GM12878 (cell line): ENCODE results near the gene B3GNT2.

Source experiments
- CHD4 ChIP-seq: fragments of 200-600 bp; sonication (generic); IDR thresholded peaks from 2 replicates; pipeline ENCODE4 v1.6.1; 2016; ENCODE audit warnings: mild to moderate bottlenecking
- CREB1 ChIP-seq: IDR thresholded peaks from 2 replicates; pipeline ENCODE4 v1.6.1; 2012; ENCODE audit warnings: low read depth, mild to moderate bottlenecking, inconsistent platforms
- E4F1 ChIP-seq: fragments of 450-650 bp; IDR thresholded peaks from 2 replicates; pipeline ENCODE4 v1.6.1; 2018; ENCODE audit warnings: borderline replicate concordance, mild to moderate bottlenecking; ENCODE audit not compliant: partially characterized antibody
- EGR1 ChIP-seq, 2 experiments: IDR thresholded peaks; 1 replicate in 1 of 2; 2 replicates in 1 of 2; pipeline ENCODE4 v1.6.1; 2011 to 2012; ENCODE audit warnings: low read depth in 2 of 2, low read length in 2 of 2, borderline replicate concordance in 1 of 2, mild to moderate bottlenecking in 1 of 2, moderate library complexity in 1 of 2
- EZH2 ChIP-seq: IDR thresholded peaks from 2 replicates; pipeline ENCODE4 v1.6.1; 2012; ENCODE audit warnings: low read depth, mild to moderate bottlenecking, control low read depth, inconsistent platforms, low read length, borderline replicate concordance; ENCODE audit not compliant: control insufficient read depth
- HDAC6 ChIP-seq: fragments of 200-600 bp; sonication (generic); IDR thresholded peaks from one replicate; pipeline ENCODE4 v1.8.0; 2017; ENCODE audit warnings: antibody characterized with exemption; ENCODE audit not compliant: unreplicated experiment
- TAF1 ChIP-seq: IDR thresholded peaks from 2 replicates; pipeline ENCODE4 v1.6.1; 2011; ENCODE audit warnings: mild to moderate bottlenecking, low read depth, low read length, borderline replicate concordance
- TF ChIP-seq, protein P1 (sequence below): IDR thresholded peaks from 2 replicates; pipeline ENCODE4 v1.6.1; 2012; ENCODE audit warnings: mild to moderate bottlenecking, low read depth, low read length
- TF ChIP-seq, protein P2 (sequence below), 3 experiments: IDR thresholded peaks in 2 of 3; conservative IDR thresholded peaks in 1 of 3; 2 replicates each; pipeline ENCODE4 v1.5.1; 2011; ENCODE audit warnings: low read depth in 3 of 3, low read length in 3 of 3, mild to moderate bottlenecking in 3 of 3, control low read depth in 2 of 3, moderate library complexity in 2 of 3, inconsistent platforms in 1 of 3, mixed read lengths in 1 of 3; ENCODE audit not compliant: control insufficient read depth in 2 of 3, insufficient read depth in 1 of 3; ENCODE audit errors: extremely low read depth in 1 of 3
- TF ChIP-seq, protein P3 (sequence below): fragments of 450-650 bp; formaldehyde crosslinking; IDR thresholded peaks from 2 replicates; pipeline ENCODE4 v1.4.0; 2020; ENCODE audit warnings: mild to moderate bottlenecking, moderate library complexity
- TF ChIP-seq, protein P4 (sequence below): IDR thresholded peaks from 2 replicates; pipeline ENCODE4 v1.6.1; 2011; ENCODE audit warnings: low read depth, low read length, improper control_type of control experiment, borderline replicate concordance

GRCh38 chr2:62147610-62148301 is 48.2 kb upstream of the B3GNT2 start:
- TF ChIP-seq HDAC6 (no peak), CHD4 (no peak), EZH2 (no peak), TAF1 (no peak), E4F1 (no peak), EGR1 (IDR thresholded peaks at IDR 0.05; ENCODE audit: borderline replicate concordance in 1 of 2, low read depth in 2 of 2, low read length in 2 of 2) (no peak), CREB1 (no peak)
- TF ChIP-seq, protein P1, sequence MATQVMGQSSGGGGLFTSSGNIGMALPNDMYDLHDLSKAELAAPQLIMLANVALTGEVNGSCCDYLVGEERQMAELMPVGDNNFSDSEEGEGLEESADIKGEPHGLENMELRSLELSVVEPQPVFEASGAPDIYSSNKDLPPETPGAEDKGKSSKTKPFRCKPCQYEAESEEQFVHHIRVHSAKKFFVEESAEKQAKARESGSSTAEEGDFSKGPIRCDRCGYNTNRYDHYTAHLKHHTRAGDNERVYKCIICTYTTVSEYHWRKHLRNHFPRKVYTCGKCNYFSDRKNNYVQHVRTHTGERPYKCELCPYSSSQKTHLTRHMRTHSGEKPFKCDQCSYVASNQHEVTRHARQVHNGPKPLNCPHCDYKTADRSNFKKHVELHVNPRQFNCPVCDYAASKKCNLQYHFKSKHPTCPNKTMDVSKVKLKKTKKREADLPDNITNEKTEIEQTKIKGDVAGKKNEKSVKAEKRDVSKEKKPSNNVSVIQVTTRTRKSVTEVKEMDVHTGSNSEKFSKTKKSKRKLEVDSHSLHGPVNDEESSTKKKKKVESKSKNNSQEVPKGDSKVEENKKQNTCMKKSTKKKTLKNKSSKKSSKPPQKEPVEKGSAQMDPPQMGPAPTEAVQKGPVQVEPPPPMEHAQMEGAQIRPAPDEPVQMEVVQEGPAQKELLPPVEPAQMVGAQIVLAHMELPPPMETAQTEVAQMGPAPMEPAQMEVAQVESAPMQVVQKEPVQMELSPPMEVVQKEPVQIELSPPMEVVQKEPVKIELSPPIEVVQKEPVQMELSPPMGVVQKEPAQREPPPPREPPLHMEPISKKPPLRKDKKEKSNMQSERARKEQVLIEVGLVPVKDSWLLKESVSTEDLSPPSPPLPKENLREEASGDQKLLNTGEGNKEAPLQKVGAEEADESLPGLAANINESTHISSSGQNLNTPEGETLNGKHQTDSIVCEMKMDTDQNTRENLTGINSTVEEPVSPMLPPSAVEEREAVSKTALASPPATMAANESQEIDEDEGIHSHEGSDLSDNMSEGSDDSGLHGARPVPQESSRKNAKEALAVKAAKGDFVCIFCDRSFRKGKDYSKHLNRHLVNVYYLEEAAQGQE, result no peak
- TF ChIP-seq, protein P2, sequence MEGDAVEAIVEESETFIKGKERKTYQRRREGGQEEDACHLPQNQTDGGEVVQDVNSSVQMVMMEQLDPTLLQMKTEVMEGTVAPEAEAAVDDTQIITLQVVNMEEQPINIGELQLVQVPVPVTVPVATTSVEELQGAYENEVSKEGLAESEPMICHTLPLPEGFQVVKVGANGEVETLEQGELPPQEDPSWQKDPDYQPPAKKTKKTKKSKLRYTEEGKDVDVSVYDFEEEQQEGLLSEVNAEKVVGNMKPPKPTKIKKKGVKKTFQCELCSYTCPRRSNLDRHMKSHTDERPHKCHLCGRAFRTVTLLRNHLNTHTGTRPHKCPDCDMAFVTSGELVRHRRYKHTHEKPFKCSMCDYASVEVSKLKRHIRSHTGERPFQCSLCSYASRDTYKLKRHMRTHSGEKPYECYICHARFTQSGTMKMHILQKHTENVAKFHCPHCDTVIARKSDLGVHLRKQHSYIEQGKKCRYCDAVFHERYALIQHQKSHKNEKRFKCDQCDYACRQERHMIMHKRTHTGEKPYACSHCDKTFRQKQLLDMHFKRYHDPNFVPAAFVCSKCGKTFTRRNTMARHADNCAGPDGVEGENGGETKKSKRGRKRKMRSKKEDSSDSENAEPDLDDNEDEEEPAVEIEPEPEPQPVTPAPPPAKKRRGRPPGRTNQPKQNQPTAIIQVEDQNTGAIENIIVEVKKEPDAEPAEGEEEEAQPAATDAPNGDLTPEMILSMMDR (IDR thresholded peaks at IDR 0.05 in 2 of 3, conservative IDR thresholded peaks at IDR 0.05 in 1 of 3; ENCODE audit: control insufficient read depth in 2 of 3, extremely low read depth in 1 of 3, insufficient read depth in 1 of 3, low read depth in 3 of 3, low read length in 3 of 3), result no peak
- TF ChIP-seq, protein P3, sequence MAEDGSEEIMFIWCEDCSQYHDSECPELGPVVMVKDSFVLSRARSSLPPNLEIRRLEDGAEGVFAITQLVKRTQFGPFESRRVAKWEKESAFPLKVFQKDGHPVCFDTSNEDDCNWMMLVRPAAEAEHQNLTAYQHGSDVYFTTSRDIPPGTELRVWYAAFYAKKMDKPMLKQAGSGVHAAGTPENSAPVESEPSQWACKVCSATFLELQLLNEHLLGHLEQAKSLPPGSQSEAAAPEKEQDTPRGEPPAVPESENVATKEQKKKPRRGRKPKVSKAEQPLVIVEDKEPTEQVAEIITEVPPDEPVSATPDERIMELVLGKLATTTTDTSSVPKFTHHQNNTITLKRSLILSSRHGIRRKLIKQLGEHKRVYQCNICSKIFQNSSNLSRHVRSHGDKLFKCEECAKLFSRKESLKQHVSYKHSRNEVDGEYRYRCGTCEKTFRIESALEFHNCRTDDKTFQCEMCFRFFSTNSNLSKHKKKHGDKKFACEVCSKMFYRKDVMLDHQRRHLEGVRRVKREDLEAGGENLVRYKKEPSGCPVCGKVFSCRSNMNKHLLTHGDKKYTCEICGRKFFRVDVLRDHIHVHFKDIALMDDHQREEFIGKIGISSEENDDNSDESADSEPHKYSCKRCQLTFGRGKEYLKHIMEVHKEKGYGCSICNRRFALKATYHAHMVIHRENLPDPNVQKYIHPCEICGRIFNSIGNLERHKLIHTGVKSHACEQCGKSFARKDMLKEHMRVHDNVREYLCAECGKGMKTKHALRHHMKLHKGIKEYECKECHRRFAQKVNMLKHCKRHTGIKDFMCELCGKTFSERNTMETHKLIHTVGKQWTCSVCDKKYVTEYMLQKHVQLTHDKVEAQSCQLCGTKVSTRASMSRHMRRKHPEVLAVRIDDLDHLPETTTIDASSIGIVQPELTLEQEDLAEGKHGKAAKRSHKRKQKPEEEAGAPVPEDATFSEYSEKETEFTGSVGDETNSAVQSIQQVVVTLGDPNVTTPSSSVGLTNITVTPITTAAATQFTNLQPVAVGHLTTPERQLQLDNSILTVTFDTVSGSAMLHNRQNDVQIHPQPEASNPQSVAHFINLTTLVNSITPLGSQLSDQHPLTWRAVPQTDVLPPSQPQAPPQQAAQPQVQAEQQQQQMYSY (CRISPR knock-in tag), result no peak
- TF ChIP-seq, protein P4, sequence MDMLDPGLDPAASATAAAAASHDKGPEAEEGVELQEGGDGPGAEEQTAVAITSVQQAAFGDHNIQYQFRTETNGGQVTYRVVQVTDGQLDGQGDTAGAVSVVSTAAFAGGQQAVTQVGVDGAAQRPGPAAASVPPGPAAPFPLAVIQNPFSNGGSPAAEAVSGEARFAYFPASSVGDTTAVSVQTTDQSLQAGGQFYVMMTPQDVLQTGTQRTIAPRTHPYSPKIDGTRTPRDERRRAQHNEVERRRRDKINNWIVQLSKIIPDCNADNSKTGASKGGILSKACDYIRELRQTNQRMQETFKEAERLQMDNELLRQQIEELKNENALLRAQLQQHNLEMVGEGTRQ, result no peak
